ENCODE data around the gene QKI.

The QKI gene

DNA sequence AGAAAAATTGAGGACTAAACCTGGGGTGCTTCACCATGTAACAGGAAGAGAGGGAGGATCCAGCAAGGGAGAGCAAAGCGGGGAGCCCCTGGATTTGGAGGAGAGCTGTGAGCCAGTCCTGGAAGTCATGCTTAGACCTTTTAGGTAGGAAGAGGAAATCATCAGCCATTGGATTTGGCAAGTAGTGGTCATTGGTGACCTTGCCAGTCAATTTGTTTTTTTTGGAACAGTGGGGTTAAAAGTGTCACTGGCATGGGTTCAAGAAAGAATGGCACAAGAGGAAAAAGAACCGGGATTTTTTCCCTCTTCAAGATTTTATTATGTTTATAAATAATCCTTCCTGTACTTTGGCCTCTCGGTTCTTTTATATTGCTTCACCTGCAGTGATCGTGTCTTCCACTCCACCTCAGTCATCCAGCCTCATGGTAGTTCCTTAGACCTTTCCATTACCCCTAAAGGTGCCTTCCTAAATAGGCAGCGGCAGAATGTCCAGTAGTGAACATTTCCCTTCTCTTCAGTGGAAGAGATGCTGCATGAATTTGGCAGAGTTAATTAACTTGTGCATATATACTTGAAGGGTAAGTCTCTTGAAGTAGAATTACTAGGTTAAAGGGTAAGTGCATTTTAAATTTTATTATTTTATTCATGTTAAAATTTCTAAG, 124.7 kb downstream of the QKI start:
- Histone ChIP-seq H3K27ac (replicated peaks) (no peak overlapping the region), H3K27me3 (ENCODE audit: insufficient read depth, poor library complexity, severe bottlenecking) (no peaks in the 10 kb centered on the region), H3K4me3 (replicated peaks; ENCODE audit: insufficient read depth, low read length) (no peak overlapping the region)
- TF ChIP-seq SPI1 (IDR thresholded peaks at IDR 0.05; ENCODE audit: borderline replicate concordance, low read depth) (no peak), POLR2AphosphoS5 (IDR thresholded peaks at IDR 0.05; ENCODE audit: low read depth) (no peak), GABPA (IDR thresholded peaks at IDR 0.05; ENCODE audit: low read depth) (no peak)
- TF ChIP-seq, protein P1, sequence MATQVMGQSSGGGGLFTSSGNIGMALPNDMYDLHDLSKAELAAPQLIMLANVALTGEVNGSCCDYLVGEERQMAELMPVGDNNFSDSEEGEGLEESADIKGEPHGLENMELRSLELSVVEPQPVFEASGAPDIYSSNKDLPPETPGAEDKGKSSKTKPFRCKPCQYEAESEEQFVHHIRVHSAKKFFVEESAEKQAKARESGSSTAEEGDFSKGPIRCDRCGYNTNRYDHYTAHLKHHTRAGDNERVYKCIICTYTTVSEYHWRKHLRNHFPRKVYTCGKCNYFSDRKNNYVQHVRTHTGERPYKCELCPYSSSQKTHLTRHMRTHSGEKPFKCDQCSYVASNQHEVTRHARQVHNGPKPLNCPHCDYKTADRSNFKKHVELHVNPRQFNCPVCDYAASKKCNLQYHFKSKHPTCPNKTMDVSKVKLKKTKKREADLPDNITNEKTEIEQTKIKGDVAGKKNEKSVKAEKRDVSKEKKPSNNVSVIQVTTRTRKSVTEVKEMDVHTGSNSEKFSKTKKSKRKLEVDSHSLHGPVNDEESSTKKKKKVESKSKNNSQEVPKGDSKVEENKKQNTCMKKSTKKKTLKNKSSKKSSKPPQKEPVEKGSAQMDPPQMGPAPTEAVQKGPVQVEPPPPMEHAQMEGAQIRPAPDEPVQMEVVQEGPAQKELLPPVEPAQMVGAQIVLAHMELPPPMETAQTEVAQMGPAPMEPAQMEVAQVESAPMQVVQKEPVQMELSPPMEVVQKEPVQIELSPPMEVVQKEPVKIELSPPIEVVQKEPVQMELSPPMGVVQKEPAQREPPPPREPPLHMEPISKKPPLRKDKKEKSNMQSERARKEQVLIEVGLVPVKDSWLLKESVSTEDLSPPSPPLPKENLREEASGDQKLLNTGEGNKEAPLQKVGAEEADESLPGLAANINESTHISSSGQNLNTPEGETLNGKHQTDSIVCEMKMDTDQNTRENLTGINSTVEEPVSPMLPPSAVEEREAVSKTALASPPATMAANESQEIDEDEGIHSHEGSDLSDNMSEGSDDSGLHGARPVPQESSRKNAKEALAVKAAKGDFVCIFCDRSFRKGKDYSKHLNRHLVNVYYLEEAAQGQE (IDR thresholded peaks at IDR 0.05; ENCODE audit: insufficient replicate concordance, low read depth), result no peak
- TF ChIP-seq, protein P2, sequence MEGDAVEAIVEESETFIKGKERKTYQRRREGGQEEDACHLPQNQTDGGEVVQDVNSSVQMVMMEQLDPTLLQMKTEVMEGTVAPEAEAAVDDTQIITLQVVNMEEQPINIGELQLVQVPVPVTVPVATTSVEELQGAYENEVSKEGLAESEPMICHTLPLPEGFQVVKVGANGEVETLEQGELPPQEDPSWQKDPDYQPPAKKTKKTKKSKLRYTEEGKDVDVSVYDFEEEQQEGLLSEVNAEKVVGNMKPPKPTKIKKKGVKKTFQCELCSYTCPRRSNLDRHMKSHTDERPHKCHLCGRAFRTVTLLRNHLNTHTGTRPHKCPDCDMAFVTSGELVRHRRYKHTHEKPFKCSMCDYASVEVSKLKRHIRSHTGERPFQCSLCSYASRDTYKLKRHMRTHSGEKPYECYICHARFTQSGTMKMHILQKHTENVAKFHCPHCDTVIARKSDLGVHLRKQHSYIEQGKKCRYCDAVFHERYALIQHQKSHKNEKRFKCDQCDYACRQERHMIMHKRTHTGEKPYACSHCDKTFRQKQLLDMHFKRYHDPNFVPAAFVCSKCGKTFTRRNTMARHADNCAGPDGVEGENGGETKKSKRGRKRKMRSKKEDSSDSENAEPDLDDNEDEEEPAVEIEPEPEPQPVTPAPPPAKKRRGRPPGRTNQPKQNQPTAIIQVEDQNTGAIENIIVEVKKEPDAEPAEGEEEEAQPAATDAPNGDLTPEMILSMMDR (IDR thresholded peaks at IDR 0.05; ENCODE audit: insufficient read depth, low read length), result no peak
- DNase-seq (ENCODE audit: low read depth in 1 of 2, low spot score in 1 of 2), result no peak

DNA sequence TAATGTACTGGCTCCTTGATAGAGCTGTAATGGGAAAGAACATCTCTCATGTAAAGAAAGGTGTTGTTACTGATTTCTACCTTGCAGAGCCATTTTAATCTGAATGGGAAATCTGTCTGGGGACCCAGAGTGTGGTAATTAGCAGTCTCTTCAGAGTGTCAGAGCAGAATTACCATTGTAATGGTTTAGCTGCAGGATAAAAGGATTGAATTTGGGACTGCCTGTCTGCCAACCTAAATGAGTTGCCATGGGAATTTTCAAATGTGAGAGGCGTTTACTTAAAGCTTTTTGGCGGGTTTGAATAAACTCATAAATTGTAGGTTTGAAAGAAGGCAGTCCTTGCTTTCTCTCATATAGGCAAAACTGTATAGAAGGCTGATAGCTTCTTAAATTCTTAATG, 128.8 kb downstream of the QKI start:
- no peak for DNase-seq (ENCODE audit: low read depth in 1 of 2, low spot score in 1 of 2)
- TF ChIP-seq, protein P1 (IDR thresholded peaks at IDR 0.05; ENCODE audit: insufficient replicate concordance, low read depth), result no peak
- TF ChIP-seq, protein P2 (IDR thresholded peaks at IDR 0.05; ENCODE audit: insufficient read depth, low read length), result no peak
- TF ChIP-seq POLR2AphosphoS5 (IDR thresholded peaks at IDR 0.05; ENCODE audit: low read depth), result no peak
- TF ChIP-seq SPI1 (IDR thresholded peaks at IDR 0.05; ENCODE audit: borderline replicate concordance, low read depth), result no peak
- TF ChIP-seq GABPA (IDR thresholded peaks at IDR 0.05; ENCODE audit: low read depth), result no peak
- Histone ChIP-seq H3K27ac (replicated peaks) (no peak overlapping the region), H3K27me3 (ENCODE audit: insufficient read depth, poor library complexity, severe bottlenecking) (no peaks in the 10 kb centered on the region), H3K4me3 (replicated peaks; ENCODE audit: insufficient read depth, low read length) (no peak overlapping the region)

DNA sequence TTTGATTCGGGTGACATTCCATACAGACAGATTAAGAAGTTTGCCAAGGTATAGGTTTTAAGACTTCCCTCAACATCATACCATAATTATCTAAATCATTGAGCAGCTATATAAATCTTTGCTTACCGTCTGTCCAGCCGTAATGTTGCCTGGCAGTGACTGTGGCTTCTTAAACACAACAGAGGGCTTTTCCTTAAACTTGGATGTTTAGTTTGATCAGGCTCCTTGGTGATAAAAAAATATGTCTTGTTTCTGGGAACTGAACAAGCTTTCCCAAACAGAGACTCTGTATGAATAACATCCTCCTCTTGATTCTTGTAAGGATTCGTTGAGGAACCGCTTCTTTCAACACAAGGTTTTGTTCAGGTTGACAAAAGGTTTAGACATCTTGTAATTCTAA, 130.9 kb downstream of the QKI start:
- DNase-seq (ENCODE audit: low read depth in 1 of 2, low spot score in 1 of 2), result no peak
- TF ChIP-seq GABPA (IDR thresholded peaks at IDR 0.05; ENCODE audit: low read depth) (no peak), SPI1 (IDR thresholded peaks at IDR 0.05; ENCODE audit: borderline replicate concordance, low read depth) (no peak), POLR2AphosphoS5 (IDR thresholded peaks at IDR 0.05; ENCODE audit: low read depth) (no peak)
- TF ChIP-seq, protein P1 (IDR thresholded peaks at IDR 0.05; ENCODE audit: insufficient replicate concordance, low read depth), result no peak
- TF ChIP-seq, protein P2 (IDR thresholded peaks at IDR 0.05; ENCODE audit: insufficient read depth, low read length), result no peak
- Histone ChIP-seq H3K27ac (replicated peaks) (no peak overlapping the region), H3K4me3 (replicated peaks; ENCODE audit: insufficient read depth, low read length) (no peak overlapping the region), H3K27me3 (ENCODE audit: insufficient read depth, poor library complexity, severe bottlenecking) (no peaks in the 10 kb centered on the region)

All from HL-60 (cell line).